ENCODE results near the gene ACTR1A. TPM values are rescaled to one million over a fixed set of nuclear protein-coding genes. Genes with fewer than 3 reads are reported as not detected.

ACTR1A gene
- polyA plus RNA-seq, 3 donors, result 72.7 to 79.4 (median 79.0) TPM

GRCh38 chr10:102542800-102543418 is 40.4 kb upstream of the ACTR1A start:
- intact Hi-C loops (cut with micrococcal nuclease), result no loop called here
- TF ChIP-seq CTCF (IDR thresholded peaks at IDR 0.05), result no peak
- 100% methylated on average over 3 of the region's 8 CpGs for WGBS (ENCODE audit: insufficient coverage)

GRCh38 chr10:102540023-102540422 is 37.5 kb upstream of the ACTR1A start:
- H3K79me2 ChIP-seq (ENCODE audit: insufficient read depth, low read length), result peaks cover 13% of the 10 kb centered on the region
- Mint-ChIP-seq H3K36me3 (peaks cover 14 to 28% of the 10 kb centered on the region in 2 donors), H3K9me3 (no peaks in the 10 kb centered on the region), H3K4me1 (peaks cover 14% of the 10 kb centered on the region), H3K4me3 (no peak overlapping the region), H3K27ac (no peak overlapping the region), H3K27me3 (ENCODE audit: low read depth in 3 of 3) (peaks cover 0 to 2% (median 0%) of the 10 kb centered on the region in 3 donors)
- no peak overlapping the region for H3K4me3 ChIP-seq (replicated peaks in 1 of 3; ENCODE audit: low read depth in 2 of 3, low read length in 3 of 3)
- peaks cover 0 to 5% of the 10 kb centered on the region in 2 donors for H3K4me1 ChIP-seq (ENCODE audit: control insufficient read depth in 1 of 2, insufficient read depth in 2 of 2, low read length in 2 of 2)
- no CpG with 5 or more reads among the region's 1 CpG for WGBS (ENCODE audit: insufficient coverage)
- H3K9ac ChIP-seq (ENCODE audit: insufficient read depth, low read length, poor library complexity, severe bottlenecking), result no peak overlapping the region
- H2AFZ ChIP-seq (ENCODE audit: insufficient read depth, low read depth, low read length, poor library complexity, severe bottlenecking), result no peak overlapping the region
- no peak for DNase-seq
- peaks cover 0 to under 1% of the 10 kb centered on the region in 2 donors for H3K36me3 ChIP-seq (replicated peaks in 1 of 2; ENCODE audit: control insufficient read depth in 1 of 2, insufficient read depth in 2 of 2, low read length in 2 of 2)
- H4K20me1 ChIP-seq (ENCODE audit: insufficient read depth, low read length), result peaks cover 89% of the 10 kb centered on the region
- H3K4me2 ChIP-seq (replicated peaks; ENCODE audit: extremely low read depth, low read length, poor library complexity, severe bottlenecking), result no peak overlapping the region
- intact Hi-C loops (cut with micrococcal nuclease), result no loop called here
- peak; percentile 19 for TF ChIP-seq CTCF (IDR thresholded peaks at IDR 0.05)
- H3K9me3 ChIP-seq (replicated peaks in 1 of 2; ENCODE audit: control insufficient read depth in 1 of 2, insufficient read depth in 1 of 2, low read length in 2 of 2), result no peaks in the 10 kb centered on the region
- no peak overlapping the region for H3K27ac ChIP-seq (ENCODE audit: low read depth in 1 of 2, low read length in 2 of 2)
- H3K27me3 ChIP-seq (ENCODE audit: control insufficient read depth in 2 of 2, insufficient read depth in 2 of 2, low read length in 2 of 2), result no peaks in the 10 kb centered on the region

More at GRCh38 chr10:102542800-102543418, 40.4 kb upstream of the ACTR1A start:
- H2AFZ ChIP-seq (ENCODE audit: insufficient read depth, low read depth, low read length, poor library complexity, severe bottlenecking), result no peak overlapping the region
- DNase-seq, result peak in 1 of 3 donors; percentile 39
- Mint-ChIP-seq H3K27ac (peak overlapping the region in 1 of 7 donors; percentile 59), H3K36me3 (peaks cover 8 to 20% of the 10 kb centered on the region in 2 donors), H3K27me3 (ENCODE audit: low read depth in 3 of 3) (peaks cover 0 to 2% (median 0%) of the 10 kb centered on the region in 3 donors), H3K4me1 (peaks cover 32% of the 10 kb centered on the region), H3K4me3 (no peak overlapping the region), H3K9me3 (no peaks in the 10 kb centered on the region)
- H3K9ac ChIP-seq (ENCODE audit: insufficient read depth, low read length, poor library complexity, severe bottlenecking), result no peak overlapping the region
- H3K27ac ChIP-seq (ENCODE audit: low read depth in 1 of 2, low read length in 2 of 2), result no peak overlapping the region
- peaks cover 95% of the 10 kb centered on the region for H4K20me1 ChIP-seq (ENCODE audit: insufficient read depth, low read length)
- H3K4me1 ChIP-seq (ENCODE audit: control insufficient read depth in 1 of 2, insufficient read depth in 2 of 2, low read length in 2 of 2), result peaks cover 19 to 24% of the 10 kb centered on the region in 2 donors
- peaks cover 29% of the 10 kb centered on the region for H3K79me2 ChIP-seq (ENCODE audit: insufficient read depth, low read length)
- H3K4me2 ChIP-seq (replicated peaks; ENCODE audit: extremely low read depth, low read length, poor library complexity, severe bottlenecking), result no peak overlapping the region
- H3K4me3 ChIP-seq (replicated peaks in 1 of 3; ENCODE audit: low read depth in 2 of 3, low read length in 3 of 3), result no peak overlapping the region
- no peaks in the 10 kb centered on the region for H3K9me3 ChIP-seq (replicated peaks in 1 of 2; ENCODE audit: control insufficient read depth in 1 of 2, insufficient read depth in 1 of 2, low read length in 2 of 2)
- no peaks in the 10 kb centered on the region for H3K27me3 ChIP-seq (ENCODE audit: control insufficient read depth in 2 of 2, insufficient read depth in 2 of 2, low read length in 2 of 2)
- H3K36me3 ChIP-seq (replicated peaks in 1 of 2; ENCODE audit: control insufficient read depth in 1 of 2, insufficient read depth in 2 of 2, low read length in 2 of 2), result no peaks in the 10 kb centered on the region
